ENCODE measurements around the gene PYY. TPM values are rescaled to one million over a fixed set of nuclear protein-coding genes. Genes with fewer than 3 reads are reported as not detected.

The PYY gene
- total RNA-seq, result not detected

GRCh38 chr17:43953746-43954145, at the start of gene PYY:
Gene PYY (minus strand): TSS chr17:43953940. CDS start chr17:43953483, 457 bp downstream.
- H3K36me3 ChIP-seq (replicated peaks in 1 of 2; ENCODE audit: insufficient read depth in 1 of 2, low read depth in 2 of 2), result no peaks in the 10 kb centered on the region
- H3K4me3 ChIP-seq, result no peak within 1 kb of the TSS
- peaks cover 11% of the 10 kb centered on the region for H3K4me1 ChIP-seq
- no peaks in the 10 kb centered on the region for H3K9me3 ChIP-seq
- intact Hi-C loops (cut with DNase I), result no loop called here
- ATAC-seq, result no peak
- no peak for DNase-seq
- H3K27ac ChIP-seq, result no peak within 1 kb of the TSS
- TF ChIP-seq CTCF (IDR thresholded peaks at IDR 0.05), result no peak
- TF ChIP-seq POLR2A (IDR thresholded peaks at IDR 0.05), result no peak
- peaks cover 0 to 19% of the 10 kb centered on the region in 2 donors for H3K27me3 ChIP-seq
- 65 to 74% methylated on average over 5 to 11 of the region's 11 CpGs for WGBS, 2 donors

GRCh38 chr17:44002141-44002848, 48.6 kb upstream of the PYY start:
- Histone ChIP-seq H3K36me3 (replicated peaks in 1 of 2; ENCODE audit: insufficient read depth in 1 of 2, low read depth in 2 of 2) (no peaks in the 10 kb centered on the region), H3K4me1 (peaks cover 30% of the 10 kb centered on the region), H3K4me3 (no peak overlapping the region), H3K9me3 (no peaks in the 10 kb centered on the region), H3K27ac (no peak overlapping the region), H3K27me3 (peaks cover 0 to 14% of the 10 kb centered on the region in 2 donors)
- intact Hi-C loops (cut with DNase I), result no loop called here
- 70 to 76% methylated on average over 8 to 9 of the region's 9 CpGs for WGBS, 2 donors
- no peak for TF ChIP-seq POLR2A (IDR thresholded peaks at IDR 0.05)
- no peak for TF ChIP-seq CTCF (IDR thresholded peaks at IDR 0.05)
- ATAC-seq, result no peak
- no peak for DNase-seq

GRCh38 chr17:44001461-44001920, 47.8 kb upstream of the PYY start:
- no peak for TF ChIP-seq CTCF (IDR thresholded peaks at IDR 0.05)
- TF ChIP-seq POLR2A (IDR thresholded peaks at IDR 0.05), result no peak
- intact Hi-C loops (cut with DNase I), result no loop called here
- H3K36me3 ChIP-seq (replicated peaks in 1 of 2; ENCODE audit: insufficient read depth in 1 of 2, low read depth in 2 of 2), result no peaks in the 10 kb centered on the region

GRCh38 chr17:44000871-44001460, 47.2 kb upstream of the PYY start:
- Histone ChIP-seq H3K4me1 (peaks cover 17% of the 10 kb centered on the region), H3K36me3 (replicated peaks in 1 of 2; ENCODE audit: insufficient read depth in 1 of 2, low read depth in 2 of 2) (no peaks in the 10 kb centered on the region), H3K27ac (no peak overlapping the region), H3K27me3 (peaks cover 0 to 14% of the 10 kb centered on the region in 2 donors), H3K4me3 (no peak overlapping the region), H3K9me3 (no peaks in the 10 kb centered on the region)
- ATAC-seq (no peak), DNase-seq (no peak)
- TF ChIP-seq CTCF (IDR thresholded peaks at IDR 0.05), result no peak
- TF ChIP-seq POLR2A (IDR thresholded peaks at IDR 0.05), result no peak
- intact Hi-C loops (cut with DNase I), result no loop called here
- 54 to 66% methylated on average over 6 of the region's 6 CpGs for WGBS, 2 donors

More at GRCh38 chr17:44001461-44001920, 47.8 kb upstream of the PYY start:
- Histone ChIP-seq H3K27ac (no peak overlapping the region), H3K4me3 (no peak overlapping the region), H3K9me3 (no peaks in the 10 kb centered on the region), H3K27me3 (peaks cover 0 to 14% of the 10 kb centered on the region in 2 donors), H3K4me1 (peaks cover 23% of the 10 kb centered on the region)
- DNase-seq, result no peak
- 52% methylated on average over 2 of the region's 2 CpGs; no CpG with 5 or more reads in 1 of the 2 donors for WGBS, 2 donors
- ATAC-seq, result no peak
